Neural cell (in vitro differentiated cells): ENCODE results near the gene EZR. TPM values are rescaled to one million over a fixed set of nuclear protein-coding genes. Genes with fewer than 3 reads are reported as not detected.
"Not testable (repeated sequence)": the region's sequence is repeated elsewhere in the genome, so short reads cannot be mapped to it uniquely, and the experiment has no call there.

Experiments
- H2AFZ ChIP-seq: fragments of 200-600, 300-800 bp; sonication (generic), shearing (Covaris generic); 2 replicates; pipeline ENCODE4 v1.6.0; 2014; ENCODE audit warnings: low read depth, mild to moderate bottlenecking, antibody characterized with exemption, low read length, moderate library complexity
- H3F3A ChIP-seq: fragments of 200-600 bp; shearing (Covaris generic); 2 replicates; pipeline ENCODE4 v1.6.1; 2016; ENCODE audit warnings: mild to moderate bottlenecking, moderate library complexity, mixed read lengths, antibody characterized with exemption, low read length; ENCODE audit not compliant: insufficient read depth, poor library complexity, severe bottlenecking
- H3K27ac ChIP-seq: fragments of 200-600, 300-800 bp; sonication (generic), shearing (Covaris generic); 2 replicates; pipeline ENCODE4 v1.5.1; 2014; ENCODE audit warnings: mild to moderate bottlenecking, low read length, moderate library complexity
- H3K27me3 ChIP-seq: fragments of 300-800, 200-600 bp; sonication (generic), shearing (Covaris generic); 2 replicates; pipeline ENCODE4 v1.6.0; 2014; ENCODE audit warnings: mild to moderate bottlenecking, low read depth, low read length, moderate library complexity; ENCODE audit not compliant: insufficient read depth
- H3K36me3 ChIP-seq: fragments of 300-800, 200-600 bp; sonication (generic), shearing (Covaris generic); 2 replicates; pipeline ENCODE4 v1.5.1; 2014; ENCODE audit warnings: mild to moderate bottlenecking, antibody characterized with exemption, low read length, moderate library complexity; ENCODE audit not compliant: insufficient read depth
- H3K4me2 ChIP-seq: fragments of 300-800, 200-600 bp; sonication (generic), shearing (Covaris generic); 2 replicates; pipeline ENCODE4 v1.6.0; 2014; ENCODE audit warnings: mild to moderate bottlenecking, low read length
- H3K4me3 ChIP-seq: fragments of 300-800, 200-600 bp; sonication (generic), shearing (Covaris generic); 2 replicates; pipeline ENCODE4 v1.5.1; 2014; ENCODE audit warnings: mild to moderate bottlenecking, low read length, moderate library complexity
- H3K79me2 ChIP-seq: fragments of 200-600 bp; shearing (Covaris generic); replicated peaks from 2 replicates; pipeline ENCODE4 v1.6.0; 2014; ENCODE audit warnings: mild to moderate bottlenecking, low read length, moderate library complexity; ENCODE audit not compliant: insufficient read depth
- H3K9ac ChIP-seq: fragments of 300-800, 200-600 bp; sonication (generic), shearing (Covaris generic); 2 replicates; pipeline ENCODE4 v1.6.1; 2016; ENCODE audit warnings: mild to moderate bottlenecking, low read length, mixed read lengths
- H3K9me2 ChIP-seq: fragments of 200-600 bp; shearing (Covaris generic); 2 replicates; pipeline ENCODE4 v1.6.1; 2016; ENCODE audit warnings: mild to moderate bottlenecking, low read length, mixed read lengths; ENCODE audit not compliant: insufficient read depth
- H3K9me3 ChIP-seq: fragments of 200-600, 300-800 bp; sonication (generic), shearing (Covaris generic); 2 replicates; pipeline ENCODE4 v1.6.1; 2016; ENCODE audit warnings: mild to moderate bottlenecking, mixed run types, low read length, moderate library complexity, mixed read lengths
- H4K20me1 ChIP-seq: fragments of 200-600 bp; shearing (Covaris generic); 2 replicates; pipeline ENCODE4 v1.6.1; 2016; ENCODE audit warnings: mild to moderate bottlenecking, mixed run types; ENCODE audit not compliant: insufficient read depth
- EP300 ChIP-seq: fragments of 450-650 bp; conservative IDR thresholded peaks from 2 replicates; pipeline ENCODE4 v1.6.1; 2014; ENCODE audit warnings: antibody characterized with exemption, mild to moderate bottlenecking, moderate library complexity; ENCODE audit not compliant: poor library complexity, severe bottlenecking
- EZH2 ChIP-seq: fragments of 200-600, 300-800 bp; shearing (Covaris generic), sonication (generic); IDR thresholded peaks from 2 replicates; pipeline ENCODE4 v1.6.1; 2014; ENCODE audit warnings: antibody characterized with exemption, low read length, borderline replicate concordance, mild to moderate bottlenecking; ENCODE audit not compliant: insufficient read depth, poor library complexity, severe bottlenecking
- MXI1 ChIP-seq: fragments of 450-650 bp; conservative IDR thresholded peaks from 2 replicates; pipeline ENCODE4 v1.6.1; 2014; ENCODE audit warnings: antibody characterized with exemption, mild to moderate bottlenecking; ENCODE audit not compliant: poor library complexity, severe bottlenecking
- POLR2AphosphoS5 ChIP-seq: IDR thresholded peaks from 2 replicates; pipeline ENCODE4 v1.6.1; 2012
- RAD21 ChIP-seq: fragments of 450-650 bp; conservative IDR thresholded peaks from 2 replicates; pipeline ENCODE4 v1.6.1; 2014; ENCODE audit warnings: antibody characterized with exemption, mild to moderate bottlenecking, moderate library complexity
- REST ChIP-seq: IDR thresholded peaks from 2 replicates; pipeline ENCODE4 v1.6.1; 2012; ENCODE audit warnings: borderline replicate concordance
- SMC3 ChIP-seq: fragments of 450-650 bp; conservative IDR thresholded peaks from 2 replicates; pipeline ENCODE4 v1.6.1; 2014; ENCODE audit warnings: antibody characterized with exemption, mild to moderate bottlenecking, moderate library complexity; ENCODE audit not compliant: poor library complexity
- TAF1 ChIP-seq: IDR thresholded peaks from 2 replicates; pipeline ENCODE4 v1.6.1; 2012; ENCODE audit warnings: low read depth
- polyA plus RNA-seq: library from polyadenylated mRNA; depleted of rRNA; stranded (reverse); fragments of >200 nt; gene quantifications from 2 replicates; pipeline ENCODE4 v1.2.3, GENCODE V29; 2014
- TF ChIP-seq, protein P1 (sequence below): fragments of 450-650 bp; IDR thresholded peaks from 2 replicates; pipeline ENCODE4 v1.5.1; 2014; ENCODE audit warnings: antibody characterized with exemption, mild to moderate bottlenecking, moderate library complexity; ENCODE audit not compliant: poor library complexity, severe bottlenecking

The EZR gene
- polyA plus RNA-seq, 1 donor from 2014 or later: 1.6 TPM

- Histone ChIP-seq H3F3A (no peaks in the 10 kb centered on the region), H3K9ac (no peak overlapping the region), H3K27ac (no peak overlapping the region), H3K36me3 (no peaks in the 10 kb centered on the region), H3K79me2 (peaks cover 5% of the 10 kb centered on the region), H2AFZ (no peak overlapping the region), H3K27me3 (no peaks in the 10 kb centered on the region), H3K9me2 (no peaks in the 10 kb centered on the region), H4K20me1 (no peaks in the 10 kb centered on the region), H3K9me3 (no peaks in the 10 kb centered on the region), H3K4me3 (no peak overlapping the region), H3K4me2 (no peak overlapping the region)
- TF ChIP-seq POLR2AphosphoS5 (no peak), TAF1 (no peak), EZH2 (no peak), SMC3 (no peak), MXI1 (no peak), EP300 (no peak), REST (no peak), RAD21 (no peak)
Observed at GRCh38 chr6:158793432-158793831, 25.7 kb downstream of the EZR start.

DNA sequence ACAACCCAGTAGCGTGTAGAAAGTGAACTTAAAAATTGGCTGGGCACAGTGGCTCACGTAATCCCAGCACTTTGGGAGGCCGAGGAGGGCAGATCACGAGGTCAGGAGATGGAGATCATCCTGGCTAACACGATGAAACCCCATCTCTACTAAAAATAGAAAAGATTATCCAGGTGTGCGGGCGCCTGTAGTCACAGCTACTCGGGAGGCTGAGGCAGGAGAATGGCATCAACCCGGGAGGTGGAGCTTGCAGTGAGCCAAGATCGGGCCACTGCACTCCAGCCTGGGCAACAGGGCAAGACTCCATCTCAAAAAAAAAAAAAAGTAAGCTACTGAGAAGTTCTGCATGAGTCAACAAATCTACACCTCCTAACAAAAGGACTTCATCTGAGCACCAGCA, 26.7 kb downstream of the EZR start:
- not testable (repeated sequence) for H4K20me1 ChIP-seq, H3K27me3 ChIP-seq, H2AFZ ChIP-seq, H3K9ac ChIP-seq, H3K4me2 ChIP-seq, H3K79me2 ChIP-seq, H3K27ac ChIP-seq, H3K36me3 ChIP-seq, H3F3A ChIP-seq, H3K9me2 ChIP-seq, H3K4me3 ChIP-seq, H3K9me3 ChIP-seq

DNA sequence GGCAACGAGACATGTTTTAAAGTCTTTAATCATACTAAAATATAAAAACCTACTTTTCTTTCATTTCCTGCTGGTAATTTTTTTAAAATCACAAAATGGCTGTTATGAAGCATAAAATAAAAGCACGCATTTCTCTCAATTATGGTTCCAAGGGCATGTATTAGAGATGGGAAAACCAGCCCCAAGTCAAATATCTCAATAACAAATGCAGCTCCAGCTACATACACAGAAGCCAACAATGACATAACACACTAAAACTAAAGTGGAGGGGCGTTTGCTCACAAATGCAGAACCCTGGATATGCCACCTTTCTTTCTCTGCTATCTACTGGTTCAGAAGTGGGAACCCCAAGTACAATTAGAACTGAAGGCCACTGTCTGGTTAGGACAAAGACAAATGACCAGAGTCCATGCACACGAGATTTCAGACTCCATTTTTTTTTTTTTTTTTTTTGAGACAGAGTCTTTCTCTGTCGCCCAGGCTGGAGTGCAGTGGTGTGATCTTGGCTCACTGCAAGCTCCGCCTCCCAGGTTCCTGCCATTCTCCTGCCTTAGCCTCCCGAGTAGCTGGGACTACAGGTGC, 27.8 kb downstream of the EZR start:
- H3K36me3 ChIP-seq: no peaks in the 10 kb centered on the region
- H3K9me3 ChIP-seq: no peaks in the 10 kb centered on the region
- H3K4me2 ChIP-seq: no peak overlapping the region
- peaks cover 3% of the 10 kb centered on the region for H3K79me2 ChIP-seq
- no peak overlapping the region for H3K4me3 ChIP-seq
- no peaks in the 10 kb centered on the region for H3K9me2 ChIP-seq
- H3K9ac ChIP-seq: no peak overlapping the region
- no peak overlapping the region for H2AFZ ChIP-seq
- TF ChIP-seq SMC3 (no peak), EP300 (no peak), TAF1 (no peak), MXI1 (no peak), POLR2AphosphoS5 (no peak), EZH2 (no peak), REST (no peak), RAD21 (no peak)
- TF ChIP-seq, protein P1, sequence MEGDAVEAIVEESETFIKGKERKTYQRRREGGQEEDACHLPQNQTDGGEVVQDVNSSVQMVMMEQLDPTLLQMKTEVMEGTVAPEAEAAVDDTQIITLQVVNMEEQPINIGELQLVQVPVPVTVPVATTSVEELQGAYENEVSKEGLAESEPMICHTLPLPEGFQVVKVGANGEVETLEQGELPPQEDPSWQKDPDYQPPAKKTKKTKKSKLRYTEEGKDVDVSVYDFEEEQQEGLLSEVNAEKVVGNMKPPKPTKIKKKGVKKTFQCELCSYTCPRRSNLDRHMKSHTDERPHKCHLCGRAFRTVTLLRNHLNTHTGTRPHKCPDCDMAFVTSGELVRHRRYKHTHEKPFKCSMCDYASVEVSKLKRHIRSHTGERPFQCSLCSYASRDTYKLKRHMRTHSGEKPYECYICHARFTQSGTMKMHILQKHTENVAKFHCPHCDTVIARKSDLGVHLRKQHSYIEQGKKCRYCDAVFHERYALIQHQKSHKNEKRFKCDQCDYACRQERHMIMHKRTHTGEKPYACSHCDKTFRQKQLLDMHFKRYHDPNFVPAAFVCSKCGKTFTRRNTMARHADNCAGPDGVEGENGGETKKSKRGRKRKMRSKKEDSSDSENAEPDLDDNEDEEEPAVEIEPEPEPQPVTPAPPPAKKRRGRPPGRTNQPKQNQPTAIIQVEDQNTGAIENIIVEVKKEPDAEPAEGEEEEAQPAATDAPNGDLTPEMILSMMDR: no peak
- H4K20me1 ChIP-seq: no peaks in the 10 kb centered on the region
- no peaks in the 10 kb centered on the region for H3K27me3 ChIP-seq
- H3K27ac ChIP-seq: no peak overlapping the region
- H3F3A ChIP-seq: no peaks in the 10 kb centered on the region
